ENCODE measurements around the gene SIK3.

Gene SIK3

DNA sequence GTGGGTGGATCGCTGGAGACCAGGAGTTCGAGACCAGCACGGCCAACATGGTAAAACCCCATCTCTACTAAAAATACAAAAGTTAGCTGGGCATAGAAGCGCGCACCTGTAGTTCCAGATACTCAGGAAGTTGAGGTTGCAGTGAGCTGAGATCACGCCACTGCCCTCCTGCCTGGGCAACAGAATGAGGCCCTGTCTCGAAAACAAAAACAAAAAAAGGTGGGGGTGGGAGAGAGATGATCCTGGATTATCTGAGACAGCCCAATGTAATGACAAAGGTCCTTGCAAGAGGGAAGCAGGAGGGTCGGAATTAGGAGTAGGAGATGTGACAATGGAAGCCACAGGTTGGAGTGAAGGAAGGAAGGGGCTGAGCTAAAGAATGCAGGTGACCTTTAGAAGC, 173.2 kb downstream of the SIK3 start:
- DNase-seq, result no peak

DNA sequence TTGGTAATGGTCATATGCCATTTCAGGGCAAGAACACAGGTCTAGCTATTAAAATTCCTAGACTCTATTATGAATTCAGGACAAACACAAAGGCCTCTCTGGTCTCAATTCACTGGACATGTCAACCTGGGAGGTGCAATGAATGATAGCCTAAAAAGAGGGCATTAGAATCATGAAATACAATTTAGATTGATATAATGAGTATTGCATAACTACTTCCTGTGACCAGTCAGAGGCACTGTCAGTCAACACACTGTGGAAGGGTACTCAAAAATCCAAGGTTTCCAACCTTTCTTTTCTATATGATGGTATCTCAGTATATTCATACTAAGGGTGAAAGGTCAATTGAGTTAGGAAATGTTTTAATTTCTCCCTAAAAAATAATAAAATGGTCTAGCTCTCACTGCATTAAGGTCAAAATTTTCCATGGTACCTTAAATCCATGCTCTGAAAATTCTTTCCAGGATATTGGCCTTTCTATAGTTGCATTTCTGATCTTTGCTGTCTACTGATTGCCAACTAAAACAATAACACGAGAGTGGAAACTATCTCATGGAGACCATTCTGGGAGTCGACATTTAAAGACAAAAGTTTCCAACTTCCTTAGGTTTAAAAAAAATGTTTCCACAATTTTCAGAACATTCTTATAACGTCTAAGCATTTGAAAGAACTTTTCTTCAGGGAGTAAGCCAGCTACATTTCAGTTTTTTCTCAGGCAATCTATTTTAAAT, 179.1 kb downstream of the SIK3 start:
- DNase-seq, result no peak

DNA sequence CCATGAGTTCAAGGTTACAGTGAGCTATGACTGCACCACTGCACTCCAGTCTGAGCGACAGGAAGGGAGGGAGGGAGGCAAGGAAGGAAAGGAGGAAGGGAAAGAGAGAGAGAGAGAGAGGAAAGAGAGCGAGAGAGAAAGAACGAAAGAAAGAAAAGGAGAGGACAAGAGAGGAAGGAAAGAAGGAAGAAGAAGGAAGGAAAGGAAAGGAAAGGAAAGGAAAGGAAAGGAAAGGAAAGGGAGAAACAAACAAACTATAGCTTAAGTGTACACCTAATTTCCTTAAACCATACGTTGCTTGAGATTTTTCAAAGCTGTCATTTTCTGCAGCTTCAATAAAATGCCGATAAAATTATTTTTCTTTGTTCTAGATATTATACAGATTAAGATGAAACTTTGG, 180.6 kb downstream of the SIK3 start:
- DNase-seq, result no peak

DNA sequence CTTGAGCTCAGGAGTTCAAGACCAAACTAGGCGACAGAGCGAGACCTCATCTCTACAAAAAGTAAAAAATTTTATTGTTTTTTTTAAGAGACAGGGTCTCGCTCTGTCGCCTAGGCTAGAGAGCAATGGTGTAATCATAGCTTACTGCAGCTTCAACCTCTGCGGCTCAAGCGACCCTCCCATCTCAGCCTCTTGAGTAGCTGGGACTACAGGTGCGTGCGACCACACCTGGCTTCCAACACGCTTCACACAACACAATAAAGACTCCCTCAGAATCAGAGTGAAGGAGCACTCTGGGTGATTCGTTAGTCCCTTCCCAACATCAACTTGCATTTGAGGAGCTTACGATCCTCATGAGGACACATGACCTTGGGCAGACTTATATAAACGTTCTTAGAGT, 181.3 kb downstream of the SIK3 start:
- no peak for DNase-seq

DNA sequence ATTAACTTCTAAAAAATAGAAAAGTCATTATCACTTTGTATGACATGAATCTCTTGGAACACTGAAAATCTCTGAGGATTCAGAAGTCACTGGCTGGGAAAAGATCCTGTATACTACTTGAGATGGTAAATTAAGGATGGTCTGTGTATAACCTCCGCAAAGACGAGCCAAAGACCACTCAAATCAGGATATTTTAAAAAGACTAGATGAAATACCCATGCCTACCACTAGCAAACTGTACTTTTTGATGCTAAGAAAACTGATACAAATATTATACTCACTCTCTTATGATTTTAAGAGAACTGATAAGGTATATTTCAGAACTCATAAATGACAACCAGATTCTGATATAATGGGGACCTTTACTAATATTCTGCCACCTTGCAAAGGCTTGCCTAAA, 182.2 kb downstream of the SIK3 start:
- DNase-seq, result no peak

DNA sequence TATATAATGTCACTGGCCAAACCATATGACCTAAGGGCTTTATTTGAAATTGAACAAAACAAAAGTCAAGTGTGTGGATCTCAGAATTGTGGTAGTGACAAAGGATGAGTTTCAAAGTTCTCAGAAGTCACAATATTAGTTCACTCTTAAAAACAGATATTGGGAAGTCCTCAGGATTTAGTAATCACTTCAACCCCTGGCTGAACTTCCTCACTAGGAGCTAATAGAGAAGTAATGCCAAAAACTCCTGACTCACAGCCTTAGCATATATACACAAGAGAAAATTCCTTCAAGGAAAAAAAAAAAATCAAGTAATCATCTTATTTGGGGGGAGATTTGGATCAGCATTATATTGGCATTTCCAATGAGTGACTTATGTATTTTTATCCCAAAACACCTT, 185.2 kb downstream of the SIK3 start:
- DNase-seq, result no peak

DNA sequence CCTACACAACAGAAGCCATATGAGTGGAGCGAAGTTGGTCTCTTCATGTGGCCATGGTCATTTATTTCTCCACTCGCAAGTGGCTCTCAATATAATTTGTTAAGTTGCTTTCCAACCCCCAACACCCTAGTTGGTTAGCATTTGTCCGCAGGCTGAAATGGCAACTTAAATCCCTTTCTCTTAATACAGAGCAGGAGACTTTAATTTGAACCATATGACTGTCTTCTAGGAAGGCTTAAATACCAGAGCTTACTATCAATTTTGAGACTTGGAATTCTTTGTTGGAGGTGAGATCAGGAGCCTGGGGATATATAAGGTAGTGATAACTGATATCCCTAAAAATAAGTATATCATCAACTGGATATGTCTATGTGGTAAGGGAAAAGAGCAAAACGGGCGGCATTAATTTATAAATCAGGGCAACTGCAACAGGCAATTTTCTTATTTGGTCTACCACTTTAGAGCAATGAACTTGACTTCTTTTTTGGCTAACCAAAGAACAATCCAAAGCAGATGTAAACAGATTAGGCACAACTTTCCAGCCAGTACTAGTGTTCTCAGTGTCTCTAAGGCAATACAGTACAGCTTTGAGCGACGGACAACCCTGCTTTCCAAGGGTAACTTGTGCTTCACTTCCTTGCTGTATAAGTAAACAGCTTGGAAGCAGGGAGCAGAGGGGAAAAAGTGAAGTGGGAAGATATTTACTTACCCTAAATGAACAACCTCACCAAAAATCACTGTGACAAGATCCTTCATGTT, 186.1 kb downstream of the SIK3 start:
- no peak for DNase-seq

DNA sequence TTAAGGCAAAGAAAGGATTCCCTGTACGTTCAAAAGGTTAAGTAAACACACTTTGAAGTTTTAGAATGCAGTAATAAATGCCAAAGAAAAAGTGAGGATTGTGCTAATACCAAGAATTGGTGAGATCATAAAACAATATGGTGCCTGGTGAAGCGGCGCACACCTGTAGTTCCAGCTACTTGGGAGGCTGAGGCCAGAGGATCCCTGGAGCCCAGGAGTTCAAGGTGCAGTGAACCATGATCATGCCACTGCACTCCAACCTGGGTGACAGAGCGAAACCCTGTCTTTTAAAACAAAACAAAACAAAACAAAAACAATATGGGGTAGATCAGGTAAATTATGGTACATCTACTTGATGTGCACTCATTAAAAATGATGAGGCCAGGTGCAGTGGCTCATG, 187.4 kb downstream of the SIK3 start:
- no peak for DNase-seq

DNA sequence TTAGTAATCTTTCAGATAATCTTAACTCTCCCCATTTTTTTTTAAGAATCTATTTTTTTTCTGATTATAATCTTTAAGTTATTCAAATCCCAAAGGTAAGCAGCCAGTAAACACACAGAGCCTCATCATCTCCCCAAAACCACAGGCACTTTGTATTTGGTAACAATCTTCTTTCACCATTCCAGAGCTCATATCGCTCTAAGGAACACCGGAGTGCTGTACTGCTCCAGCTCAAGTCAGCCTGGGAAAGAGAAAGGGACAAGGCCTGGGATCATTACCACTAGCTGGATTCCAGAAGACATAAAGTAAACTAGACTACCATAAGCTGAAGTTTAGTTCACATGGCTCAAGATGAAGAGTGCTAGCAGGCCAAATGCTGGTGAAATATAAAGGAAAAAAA, 187.8 kb downstream of the SIK3 start:
- DNase-seq, result no peak

DNA sequence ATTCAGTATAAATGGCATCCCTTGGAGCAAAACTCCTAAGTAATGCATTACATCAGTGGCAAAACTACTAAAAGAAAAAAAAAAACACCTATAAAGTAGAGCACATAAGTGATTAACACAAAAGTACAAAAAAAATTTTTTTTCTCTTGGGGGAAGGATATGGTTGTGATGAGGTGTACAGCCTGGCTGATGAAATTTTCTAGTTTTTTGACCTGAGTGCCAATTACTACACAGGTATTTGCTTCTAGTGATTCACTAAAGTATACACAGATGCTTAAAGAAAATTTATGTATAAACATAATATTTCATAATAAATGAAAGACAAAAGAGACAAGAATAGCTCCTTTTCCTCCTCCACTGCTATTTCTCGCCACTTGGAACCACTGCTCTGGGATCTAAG, 189.0 kb downstream of the SIK3 start:
- DNase-seq, result no peak

DNA sequence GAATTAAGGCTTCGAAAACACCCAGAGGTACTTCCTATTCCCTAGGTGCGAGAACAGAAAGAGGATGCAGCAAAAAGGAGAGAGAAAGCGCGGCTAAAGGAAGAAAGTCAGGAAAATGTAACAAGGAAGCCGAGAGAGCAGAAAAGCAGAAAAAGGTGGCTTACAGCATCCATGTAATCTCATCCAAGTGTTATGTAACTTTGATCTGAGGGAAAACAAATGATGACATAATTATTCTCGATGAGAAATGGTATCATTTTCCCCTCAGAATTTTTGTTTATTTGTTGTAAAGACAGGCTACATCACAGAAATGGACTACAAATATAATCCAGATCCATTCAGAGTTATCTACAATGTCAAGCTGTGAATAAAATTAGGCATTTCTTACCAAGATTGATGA, 191.7 kb downstream of the SIK3 start:
- DNase-seq, result no peak

DNA sequence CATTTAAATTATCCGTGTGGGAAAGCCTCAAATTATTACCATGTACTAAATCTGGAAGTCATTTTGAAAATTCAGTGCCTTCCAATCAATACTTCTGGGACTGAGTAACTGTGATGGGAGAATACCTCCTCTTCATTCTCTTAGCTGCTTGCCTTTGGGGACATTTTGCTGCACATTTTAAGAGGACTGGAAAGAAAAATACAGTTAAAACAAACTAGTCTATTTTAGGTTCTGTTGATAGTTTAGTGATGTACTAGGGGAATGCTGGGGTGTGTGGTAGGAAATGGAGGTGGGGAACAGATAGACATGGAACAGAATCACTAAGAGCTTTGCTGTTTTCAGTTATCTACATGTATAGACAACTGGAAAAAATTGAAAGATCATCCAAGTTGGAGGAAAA, 195.1 kb downstream of the SIK3 start:
- DNase-seq, result no peak

DNA sequence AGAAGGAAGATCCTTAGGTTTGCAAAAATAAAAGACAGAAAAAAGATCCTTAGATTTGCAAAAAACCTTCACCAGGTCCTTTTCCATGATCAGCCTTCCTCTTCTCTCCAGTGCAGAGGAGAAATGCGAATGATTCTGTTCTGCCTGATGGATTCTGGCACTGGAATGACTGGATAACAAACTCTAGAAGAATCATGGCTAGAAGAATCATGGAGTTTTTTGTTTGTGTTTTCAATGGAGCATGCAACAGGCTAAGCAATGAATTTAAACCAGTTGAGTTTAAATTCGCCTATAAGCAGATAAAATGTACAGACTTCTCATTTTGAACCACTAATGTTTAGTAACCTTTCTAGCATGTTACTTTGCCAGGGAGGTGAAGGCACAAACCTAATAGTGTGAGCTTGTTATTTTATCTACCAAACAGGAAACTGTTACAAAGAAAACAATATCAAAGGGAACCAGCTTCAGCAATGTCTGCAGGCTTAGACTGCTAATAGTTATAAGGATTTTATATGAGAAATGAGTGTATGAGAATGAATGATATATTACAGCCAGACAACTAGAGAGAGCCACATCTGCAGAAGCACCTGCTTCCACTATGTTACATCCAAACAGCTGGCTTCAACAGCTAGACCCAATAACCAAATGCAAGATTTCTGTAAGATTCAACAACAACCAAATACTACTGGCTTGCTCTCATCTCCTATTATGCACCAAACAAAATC, 196.1 kb downstream of the SIK3 start:
- DNase-seq, result no peak

DNA sequence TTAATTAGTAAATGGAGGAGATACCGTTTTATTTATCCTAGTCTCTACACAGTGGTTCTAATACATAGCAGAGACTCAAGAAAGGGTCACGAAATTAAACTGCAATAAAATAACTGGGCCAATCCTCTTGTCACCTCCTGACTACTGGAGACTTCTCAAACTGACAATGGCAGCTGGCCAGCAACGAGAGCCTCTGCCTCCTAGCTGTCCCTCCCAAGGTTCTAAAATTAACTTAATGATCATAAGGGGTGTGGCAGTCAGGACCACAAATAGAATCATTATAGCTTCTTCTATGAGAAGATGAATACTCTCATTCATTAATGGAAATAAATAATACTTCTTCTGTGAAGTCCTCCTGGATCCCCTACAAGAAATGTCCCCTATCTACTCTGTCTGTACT, 197.0 kb downstream of the SIK3 start:
- no peak for DNase-seq

DNA sequence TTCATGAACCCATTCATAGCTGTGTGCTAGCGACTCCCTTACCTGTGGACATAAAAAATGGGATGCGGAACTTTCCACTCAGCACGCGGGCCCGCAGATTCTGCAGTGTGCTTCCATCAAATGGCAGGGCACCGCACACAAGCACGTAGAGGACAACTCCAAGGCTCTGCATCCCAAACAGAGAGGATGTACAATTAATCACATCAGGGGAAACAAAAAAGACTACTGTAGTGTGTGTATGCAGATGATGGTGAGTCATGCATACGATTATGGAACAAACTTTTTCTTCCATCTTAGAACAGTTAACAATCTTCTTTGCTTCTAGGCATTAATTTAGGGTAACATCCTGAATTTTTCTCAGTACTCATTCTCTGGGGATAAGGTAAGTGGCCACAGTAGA, 202.0 kb downstream of the SIK3 start:
- DNase-seq, result no peak

DNA sequence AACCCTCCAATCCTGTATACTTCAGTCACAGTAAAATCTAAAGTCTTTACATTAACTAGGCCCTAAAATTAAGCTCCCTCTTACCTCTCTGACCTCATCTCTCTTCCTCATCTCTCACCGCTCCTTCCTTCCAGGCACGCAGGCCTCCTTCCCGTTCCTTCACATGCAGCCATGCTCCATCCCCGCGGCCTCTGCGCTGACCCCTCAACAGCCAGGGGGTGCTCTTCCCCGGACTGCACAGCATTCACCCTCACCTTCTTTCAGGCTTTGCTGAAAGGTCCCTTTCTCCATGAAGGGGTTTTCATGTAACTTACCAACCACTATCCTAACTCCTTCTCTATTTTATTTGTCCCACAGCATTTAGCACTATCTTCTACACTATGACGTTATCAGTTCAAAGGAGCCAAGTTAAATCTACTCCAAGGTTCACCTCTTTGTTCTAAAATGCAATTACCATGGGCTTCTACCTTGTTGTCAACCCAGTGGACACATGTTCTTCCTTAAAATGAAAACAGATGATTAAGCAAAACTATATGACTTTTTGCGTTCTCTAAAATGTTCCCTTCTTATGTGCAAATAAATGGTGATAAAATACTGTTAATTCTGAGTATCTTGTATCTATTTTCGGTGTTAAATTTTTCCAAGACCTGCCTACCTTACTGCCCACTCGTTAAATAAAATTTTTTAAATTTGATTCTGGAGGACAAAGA, 203.0 kb downstream of the SIK3 start:
- no peak for DNase-seq

DNA sequence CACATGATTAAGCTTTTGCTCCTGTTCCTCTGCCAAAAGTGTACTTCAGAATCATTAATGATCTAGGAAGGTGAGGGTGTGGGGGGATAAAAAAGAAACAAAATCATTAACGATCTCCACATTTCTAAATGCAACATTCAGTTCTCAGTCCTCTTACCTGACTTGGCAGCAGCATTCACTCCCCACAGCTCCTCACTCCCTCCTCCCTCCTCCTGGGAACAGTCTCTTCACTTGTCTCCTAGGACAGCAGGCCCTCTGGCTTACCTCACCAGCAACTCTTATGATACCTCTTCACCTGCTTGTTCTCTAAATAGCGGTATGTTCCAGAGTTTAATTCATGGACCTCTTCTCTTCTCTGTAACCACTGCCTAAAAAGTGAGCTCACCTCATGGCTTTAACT, 204.3 kb downstream of the SIK3 start:
- DNase-seq, result no peak

DNA sequence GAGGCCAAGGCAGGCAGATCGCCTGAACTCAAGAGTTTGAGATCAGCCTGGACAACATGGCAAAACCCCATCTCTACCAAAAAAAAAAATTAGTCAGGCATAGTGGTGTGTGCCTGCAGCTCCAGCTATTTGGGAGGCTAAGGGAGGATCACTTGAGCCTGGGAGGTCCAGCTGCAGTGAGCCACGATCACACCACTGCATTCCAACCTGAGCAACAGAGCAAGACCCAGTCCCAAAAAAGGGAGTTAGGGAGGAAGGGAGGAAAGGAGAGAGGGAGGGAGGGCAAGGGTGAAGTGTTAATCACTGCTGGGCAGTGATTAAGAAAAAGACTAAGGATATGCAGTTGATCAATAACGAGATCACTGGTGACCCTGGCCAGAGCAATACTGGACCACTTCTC, 204.8 kb downstream of the SIK3 start:
- DNase-seq, result no peak

DNA sequence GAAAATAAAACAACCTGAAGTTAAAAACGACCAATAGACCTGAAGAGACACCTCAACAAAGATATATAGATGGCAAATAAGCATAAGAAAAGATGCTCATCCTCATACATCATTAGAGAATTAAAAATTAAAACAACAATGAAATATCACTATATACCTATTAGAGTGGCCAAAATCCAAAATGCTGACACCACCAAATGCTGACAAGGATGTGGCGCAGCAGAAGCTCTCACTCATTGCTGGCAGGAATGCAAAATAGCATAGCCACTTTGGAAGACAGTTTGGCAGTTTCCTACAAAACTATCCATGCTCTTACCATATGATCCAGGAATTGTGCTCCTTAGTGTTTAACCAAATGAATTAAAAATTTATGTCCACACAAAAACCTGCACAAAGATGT, 205.9 kb downstream of the SIK3 start:
- no peak for DNase-seq

DNA sequence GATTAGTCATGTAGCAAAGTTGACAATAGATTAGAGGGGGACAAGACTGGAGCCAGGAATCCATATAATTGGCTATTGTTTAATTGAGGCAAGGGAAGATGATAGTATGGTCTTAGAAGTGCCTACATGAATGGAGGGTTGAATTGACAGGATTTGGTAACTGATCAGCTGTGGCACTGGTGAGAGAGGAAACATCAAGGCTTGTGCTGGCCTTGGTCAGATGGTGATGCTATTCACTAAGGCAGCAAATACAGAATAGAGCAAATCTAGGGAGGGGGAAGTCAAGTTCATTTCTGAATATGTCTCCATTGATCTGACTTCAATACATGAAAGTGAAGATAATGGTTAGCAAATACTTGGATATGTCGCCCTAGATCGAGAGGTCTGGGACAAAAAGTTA, 206.5 kb downstream of the SIK3 start:
- DNase-seq, result no peak

DNA sequence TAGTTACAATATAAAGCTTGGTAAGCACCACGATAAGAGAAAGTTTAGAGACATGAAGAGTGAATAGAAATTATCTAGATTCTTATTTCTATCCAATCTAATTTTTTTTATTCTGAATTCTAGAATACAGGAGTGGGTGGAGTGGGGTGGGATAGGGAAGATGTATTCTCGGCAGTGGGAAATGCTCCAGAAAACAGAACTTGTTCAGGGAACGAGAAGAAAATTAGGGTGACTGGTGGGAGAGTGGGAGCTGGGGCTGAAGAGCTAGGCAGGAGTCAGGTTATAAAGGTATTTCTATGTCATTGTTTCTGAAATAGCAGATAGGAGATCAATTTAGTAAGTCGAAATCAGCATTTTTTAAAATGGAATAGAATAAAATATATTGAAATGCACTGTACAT, 207.6 kb downstream of the SIK3 start:
- DNase-seq, result no peak

DNA sequence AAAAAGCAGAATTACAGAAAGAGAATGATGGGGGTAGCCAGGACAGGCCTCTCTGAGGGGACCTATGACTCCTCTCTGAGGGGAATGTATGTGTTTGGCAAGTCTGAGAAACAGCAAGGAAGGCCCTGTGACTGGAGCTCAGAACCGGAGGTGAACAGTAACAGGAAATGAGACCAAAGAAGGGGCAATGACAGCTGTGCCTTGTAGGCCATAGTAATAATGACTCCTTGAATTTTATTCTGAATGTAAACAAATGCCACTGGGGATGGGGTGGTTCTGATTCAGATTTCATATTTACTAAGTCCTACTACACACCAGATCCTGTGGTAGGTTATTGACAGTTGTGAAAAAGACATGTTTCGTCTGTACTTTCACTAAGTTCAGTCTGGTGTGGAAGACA, 208.0 kb downstream of the SIK3 start:
- DNase-seq, result no peak

DNA sequence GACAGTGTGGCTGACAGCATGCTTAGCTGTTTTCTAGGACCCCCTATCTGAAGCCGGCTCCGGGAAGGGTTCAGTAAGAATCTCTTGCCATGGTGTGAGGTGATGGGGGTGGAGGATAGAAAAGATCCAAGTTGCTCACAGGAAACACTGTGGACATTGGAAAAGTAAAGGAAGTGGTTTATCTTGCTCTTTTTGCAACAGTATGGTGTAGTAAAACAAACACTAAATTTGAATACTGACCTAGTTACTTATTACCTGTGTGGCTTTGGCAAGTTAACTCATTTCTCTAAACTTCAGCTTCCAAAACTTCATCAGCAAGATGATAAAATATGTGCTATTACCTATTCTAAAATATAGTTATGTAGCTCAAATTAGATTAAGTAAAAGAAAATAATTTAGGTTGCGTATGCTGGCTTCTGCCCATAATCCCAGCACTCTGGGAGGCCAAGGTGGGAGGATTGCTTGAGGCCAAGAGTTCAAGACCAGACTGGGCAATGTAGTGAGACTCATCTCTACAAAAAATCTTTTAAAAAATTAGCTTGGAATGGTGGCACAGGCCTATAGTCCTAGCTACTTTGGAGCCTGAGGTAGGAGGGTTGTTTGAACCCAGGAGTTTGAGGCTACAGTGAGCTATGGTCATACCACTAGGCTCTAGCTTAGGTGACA, 209.2 kb downstream of the SIK3 start:
- DNase-seq, result no peak
